HepG2 (cell line): ENCODE measurements around the gene AKAP6. TPM values are rescaled to one million over a fixed set of nuclear protein-coding genes. Genes with fewer than 3 reads are reported as not detected.

Experiments
- CBFB ChIP-seq: sonication (generic); formaldehyde crosslinking; IDR thresholded peaks from 2 replicates; pipeline ENCODE4 v1.4.0; 2020; ENCODE audit warnings: missing genetic modification reagents
- CBX2 ChIP-seq, 2 experiments: fragments of 200-600 bp in 1 of 2; sonication (generic); formaldehyde crosslinking in 1 of 2; IDR thresholded peaks; 2 replicates each; pipeline versions ENCODE4 v1.7.0 to v1.8.1; 2018 to 2022; ENCODE audit warnings: low read depth in 2 of 2, low read length in 1 of 2, mild to moderate bottlenecking in 1 of 2, missing genetic modification reagents in 1 of 2
- KDM5B ChIP-seq: sonication (generic); formaldehyde crosslinking; IDR thresholded peaks from 2 replicates; pipeline ENCODE4 v1.4.0; 2020; ENCODE audit warnings: missing genetic modification reagents, mild to moderate bottlenecking, borderline replicate concordance
- MIER2 ChIP-seq: IDR thresholded peaks from 2 replicates; pipeline ENCODE4 v1.6.1; 2016; ENCODE audit warnings: missing biosample characterization, missing genetic modification reagents
- MXD4 ChIP-seq: IDR thresholded peaks from 2 replicates; pipeline ENCODE4 v1.6.1; 2016; ENCODE audit warnings: mild to moderate bottlenecking, missing biosample characterization, missing genetic modification reagents
- MYC ChIP-seq: sonication (generic); formaldehyde crosslinking; IDR thresholded peaks from 2 replicates; pipeline ENCODE4 v1.9.0; 2021; ENCODE audit warnings: missing genetic modification reagents, borderline replicate concordance
- PAXIP1 ChIP-seq: sonication (generic); formaldehyde crosslinking; conservative IDR thresholded peaks from 2 replicates; pipeline ENCODE4 v1.4.0; 2020; ENCODE audit warnings: mild to moderate bottlenecking, missing genetic modification reagents, moderate library complexity
- RAD21 ChIP-seq: fragments of 450-650 bp; formaldehyde crosslinking; IDR thresholded peaks from 2 replicates; pipeline ENCODE4 v1.5.0; 2020; ENCODE audit warnings: mild to moderate bottlenecking
- SP140L ChIP-seq: sonication (generic); formaldehyde crosslinking; IDR thresholded peaks from 2 replicates; pipeline ENCODE4 v1.4.0; 2020; ENCODE audit warnings: missing genetic modification reagents, borderline replicate concordance
- XBP1 ChIP-seq: sonication (generic); formaldehyde crosslinking; IDR thresholded peaks from 2 replicates; pipeline ENCODE4 v1.5.0; 2020; ENCODE audit warnings: missing genetic modification reagents
- XRCC5 ChIP-seq: fragments of 200-400 bp; formaldehyde crosslinking; optimal IDR thresholded peaks from 2 replicates; pipeline ENCODE3; 2017; ENCODE audit warnings: mild to moderate bottlenecking, low read length
- ZNF138 ChIP-seq: sonication (generic); formaldehyde crosslinking; IDR thresholded peaks from 2 replicates; pipeline ENCODE4 v1.5.0; 2020; ENCODE audit warnings: mild to moderate bottlenecking, low read depth, missing genetic modification reagents
- ZNF564 ChIP-seq: sonication (generic); formaldehyde crosslinking; IDR thresholded peaks from 2 replicates; pipeline ENCODE4 v1.8.1; 2023; ENCODE audit warnings: mild to moderate bottlenecking, missing genetic modification reagents
- polyA plus RNA-seq, 8 experiments: library from polyadenylated mRNA; depleted of rRNA in 3 of 8; stranded (reverse) in 7 of 8; unstranded in 1 of 8; fragments of >200 nt; fragmentation: Illumina TruSeq in 4 of 8; extraction: Trizol in 4 of 8; gene quantifications; 2 replicates each; pipeline versions ENCODE4 v1.2.1 to v1.2.3, GENCODE V29; 2011 to 2016; ENCODE audit warnings: low read depth in 4 of 8, missing spikeins in 1 of 8, mixed read lengths in 1 of 8; ENCODE audit not compliant: insufficient read depth in 1 of 8
- total RNA-seq, 5 experiments: library from RNA; depleted of rRNA; stranded (reverse); fragments of >200 nt; fragmentation: Illumina TruSeq; extraction: Trizol; gene quantifications; 2 replicates each; pipeline ENCODE4 v1.2.3, GENCODE V29; 2016; ENCODE audit warnings: low read depth in 1 of 5
- TF ChIP-seq, protein P1 (sequence below), 2 experiments: fragments of 450-650 bp in 1 of 2; sonication (generic) in 1 of 2; formaldehyde crosslinking in 1 of 2; IDR thresholded peaks; 2 replicates each; pipeline versions ENCODE4 v1.6.1 to v1.8.0; 2016 to 2022; ENCODE audit warnings: antibody characterized with exemption in 1 of 2, mild to moderate bottlenecking in 1 of 2, missing genetic modification reagents in 1 of 2
- TF ChIP-seq, protein P2 (sequence below): IDR thresholded peaks from 2 replicates; pipeline ENCODE4 v1.6.1; 2016; ENCODE audit warnings: low read depth

Gene AKAP6
- total and polyA plus RNA-seq, 2 of the 13 experiments (the other 11 are each of a cell fraction or from before 2014, with no cell fraction given): 1.4 TPM

- TF ChIP-seq, protein P1, sequence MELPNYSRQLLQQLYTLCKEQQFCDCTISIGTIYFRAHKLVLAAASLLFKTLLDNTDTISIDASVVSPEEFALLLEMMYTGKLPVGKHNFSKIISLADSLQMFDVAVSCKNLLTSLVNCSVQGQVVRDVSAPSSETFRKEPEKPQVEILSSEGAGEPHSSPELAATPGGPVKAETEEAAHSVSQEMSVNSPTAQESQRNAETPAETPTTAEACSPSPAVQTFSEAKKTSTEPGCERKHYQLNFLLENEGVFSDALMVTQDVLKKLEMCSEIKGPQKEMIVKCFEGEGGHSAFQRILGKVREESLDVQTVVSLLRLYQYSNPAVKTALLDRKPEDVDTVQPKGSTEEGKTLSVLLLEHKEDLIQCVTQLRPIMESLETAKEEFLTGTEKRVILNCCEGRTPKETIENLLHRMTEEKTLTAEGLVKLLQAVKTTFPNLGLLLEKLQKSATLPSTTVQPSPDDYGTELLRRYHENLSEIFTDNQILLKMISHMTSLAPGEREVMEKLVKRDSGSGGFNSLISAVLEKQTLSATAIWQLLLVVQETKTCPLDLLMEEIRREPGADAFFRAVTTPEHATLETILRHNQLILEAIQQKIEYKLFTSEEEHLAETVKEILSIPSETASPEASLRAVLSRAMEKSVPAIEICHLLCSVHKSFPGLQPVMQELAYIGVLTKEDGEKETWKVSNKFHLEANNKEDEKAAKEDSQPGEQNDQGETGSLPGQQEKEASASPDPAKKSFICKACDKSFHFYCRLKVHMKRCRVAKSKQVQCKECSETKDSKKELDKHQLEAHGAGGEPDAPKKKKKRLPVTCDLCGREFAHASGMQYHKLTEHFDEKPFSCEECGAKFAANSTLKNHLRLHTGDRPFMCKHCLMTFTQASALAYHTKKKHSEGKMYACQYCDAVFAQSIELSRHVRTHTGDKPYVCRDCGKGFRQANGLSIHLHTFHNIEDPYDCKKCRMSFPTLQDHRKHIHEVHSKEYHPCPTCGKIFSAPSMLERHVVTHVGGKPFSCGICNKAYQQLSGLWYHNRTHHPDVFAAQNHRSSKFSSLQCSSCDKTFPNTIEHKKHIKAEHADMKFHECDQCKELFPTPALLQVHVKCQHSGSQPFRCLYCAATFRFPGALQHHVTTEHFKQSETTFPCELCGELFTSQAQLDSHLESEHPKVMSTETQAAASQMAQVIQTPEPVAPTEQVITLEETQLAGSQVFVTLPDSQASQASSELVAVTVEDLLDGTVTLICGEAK (IDR thresholded peaks at IDR 0.05): no peak
- TF ChIP-seq, protein P1 (CRISPR knock-in tag; IDR thresholded peaks at IDR 0.05): no peak
- TF ChIP-seq XBP1 (no peak), CBX2 (IDR thresholded peaks at IDR 0.05; ENCODE audit: low read depth, low read length) (no peak), CBX2 (CRISPR knock-in tag; IDR thresholded peaks at IDR 0.05; ENCODE audit: low read depth) (no peak), KDM5B (CRISPR knock-in tag) (no peak), RAD21 (peak; percentile 87), ZNF564 (CRISPR knock-in tag) (no peak), XRCC5 (peak; percentile 48), MXD4 (CRISPR knock-in tag) (0 out of 2 replicates have a peak, but pooled peaks have one; percentile 39), CBFB (no peak), ZNF138 (CRISPR knock-in tag) (no peak), SP140L (no peak), MIER2 (CRISPR knock-in tag) (peak; percentile 21; the same call in 1 of the 2 replicates), MYC (CRISPR knock-in tag) (no peak), PAXIP1 (no peak)
- TF ChIP-seq, protein P2, sequence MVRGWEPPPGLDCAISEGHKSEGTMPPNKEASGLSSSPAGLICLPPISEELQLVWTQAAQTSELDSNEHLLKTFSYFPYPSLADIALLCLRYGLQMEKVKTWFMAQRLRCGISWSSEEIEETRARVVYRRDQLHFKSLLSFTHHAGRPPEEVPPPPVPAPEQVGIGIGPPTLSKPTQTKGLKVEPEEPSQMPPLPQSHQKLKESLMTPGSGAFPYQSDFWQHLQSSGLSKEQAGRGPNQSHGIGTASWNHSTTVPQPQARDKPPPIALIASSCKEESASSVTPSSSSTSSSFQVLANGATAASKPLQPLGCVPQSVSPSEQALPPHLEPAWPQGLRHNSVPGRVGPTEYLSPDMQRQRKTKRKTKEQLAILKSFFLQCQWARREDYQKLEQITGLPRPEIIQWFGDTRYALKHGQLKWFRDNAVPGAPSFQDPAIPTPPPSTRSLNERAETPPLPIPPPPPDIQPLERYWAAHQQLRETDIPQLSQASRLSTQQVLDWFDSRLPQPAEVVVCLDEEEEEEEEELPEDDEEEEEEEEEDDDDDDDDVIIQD (CRISPR knock-in tag): 0 out of 2 replicates have a peak, but pooled peaks have one; percentile 18
Observed at GRCh38 chr14:32560209-32560857, 231.2 kb downstream of the AKAP6 start (continued).
